Measurements from ENCODE around the gene LMF1. TPM values are rescaled to one million over a fixed set of nuclear protein-coding genes. Genes with fewer than 3 reads are reported as not detected.
A peak's percentile ranks its signal among the peaks of the same experiment; 100 is the strongest.

LMF1 gene
- total and polyA plus RNA-seq, 2 donors (not counting 1 experiment from before 2014, with no cell fraction given), result 36.4 to 63.2 TPM

GRCh38 chr16:970386-970765 is 408 bp downstream of the LMF1 start:
- Mint-ChIP-seq H3K27me3 (no peaks in the 10 kb centered on the region), H3K27ac (peak overlapping the region; percentile 53), H3K9me3 (ENCODE audit: insufficient read depth) (no peaks in the 10 kb centered on the region), H3K4me3 (peak overlapping the region; percentile 83), H3K4me1 (peaks cover 19% of the 10 kb centered on the region)
- Histone ChIP-seq H2AFZ (ENCODE audit: insufficient read depth, low read depth, low read length, poor library complexity, severe bottlenecking) (peak overlapping the region; percentile 97), H3K79me2 (ENCODE audit: control insufficient read depth, insufficient read depth, low read length) (peaks cover 9% of the 10 kb centered on the region), H3K4me2 (replicated peaks; ENCODE audit: low read depth, low read length, poor library complexity, severe bottlenecking) (peak overlapping the region; percentile 99), H3K9me3 (ENCODE audit: control extremely low read depth in 1 of 3, control insufficient read depth in 2 of 3, insufficient read depth in 1 of 3, low read length in 2 of 3) (peaks cover 0 to 12% (median 0%) of the 10 kb centered on the region in 3 donors), H3K4me3 (ENCODE audit: control extremely low read depth in 1 of 5, extremely low read depth in 1 of 5, insufficient read depth in 1 of 5, low read depth in 2 of 5, low read length in 4 of 5) (peak overlapping the region in 4 of 5 experiments; percentile 68 to 90 (median 84)), H3K27me3 (replicated peaks in 1 of 4; ENCODE audit: control extremely low read depth in 1 of 4, control insufficient read depth in 3 of 4, insufficient read depth in 4 of 4, low read length in 3 of 4) (peaks cover 0 to 4% (median 0%) of the 10 kb centered on the region in 4 experiments), H3K36me3 (replicated peaks in 1 of 2; ENCODE audit: control extremely low read depth in 1 of 2, control insufficient read depth in 1 of 2, extremely low read depth in 1 of 2, insufficient read depth in 2 of 2, low read length in 1 of 2) (peaks cover 0 to 2% of the 10 kb centered on the region in 2 experiments), H3K9ac (ENCODE audit: low read length) (peak overlapping the region; percentile 94), H3K27ac (ENCODE audit: low read length in 2 of 2) (peak overlapping the region; percentile 38 to 77), H3K4me1 (ENCODE audit: control insufficient read depth in 2 of 2, insufficient read depth in 2 of 2, low read length in 2 of 2) (peaks cover 9 to 17% of the 10 kb centered on the region in 2 donors), H4K20me1 (ENCODE audit: control insufficient read depth, insufficient read depth, low read length, poor library complexity, severe bottlenecking) (peaks cover 18% of the 10 kb centered on the region)
- ATAC-seq (ENCODE audit: low read depth) (no peak), DNase-seq (no peak)
- intact Hi-C loops (cut with micrococcal nuclease), result loop anchor here (2.0 to 5.0 kb wide), 2 partner anchors 164 to 253 kb away; partner anchors contain the start of gene METRN
- TF ChIP-seq EZH2 (IDR thresholded peaks at IDR 0.05; ENCODE audit: borderline replicate concordance, insufficient read depth, low read depth, low read length, poor library complexity, severe bottlenecking), result no peak
- TF ChIP-seq, protein P1, sequence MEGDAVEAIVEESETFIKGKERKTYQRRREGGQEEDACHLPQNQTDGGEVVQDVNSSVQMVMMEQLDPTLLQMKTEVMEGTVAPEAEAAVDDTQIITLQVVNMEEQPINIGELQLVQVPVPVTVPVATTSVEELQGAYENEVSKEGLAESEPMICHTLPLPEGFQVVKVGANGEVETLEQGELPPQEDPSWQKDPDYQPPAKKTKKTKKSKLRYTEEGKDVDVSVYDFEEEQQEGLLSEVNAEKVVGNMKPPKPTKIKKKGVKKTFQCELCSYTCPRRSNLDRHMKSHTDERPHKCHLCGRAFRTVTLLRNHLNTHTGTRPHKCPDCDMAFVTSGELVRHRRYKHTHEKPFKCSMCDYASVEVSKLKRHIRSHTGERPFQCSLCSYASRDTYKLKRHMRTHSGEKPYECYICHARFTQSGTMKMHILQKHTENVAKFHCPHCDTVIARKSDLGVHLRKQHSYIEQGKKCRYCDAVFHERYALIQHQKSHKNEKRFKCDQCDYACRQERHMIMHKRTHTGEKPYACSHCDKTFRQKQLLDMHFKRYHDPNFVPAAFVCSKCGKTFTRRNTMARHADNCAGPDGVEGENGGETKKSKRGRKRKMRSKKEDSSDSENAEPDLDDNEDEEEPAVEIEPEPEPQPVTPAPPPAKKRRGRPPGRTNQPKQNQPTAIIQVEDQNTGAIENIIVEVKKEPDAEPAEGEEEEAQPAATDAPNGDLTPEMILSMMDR (IDR thresholded peaks at IDR 0.05), result no peak
- WGBS (ENCODE audit: insufficient coverage), result 1% methylated on average over 42 of the region's 42 CpGs
- POLR2A ChIA-PET, result no interaction called here
- CTCF ChIA-PET, result interaction anchor here (0.6 kb wide), 1 partner anchor 155 kb away, joined by 3 read pairs; no protein-coding TSS in a partner anchor

Measured in B cell (primary cell).